Activated T-cell treated with anti-CD3 and anti-CD28 coated beads for 1 hour (primary cell): ENCODE measurements around the gene SEMA3A.
"Not testable (repeated sequence)": the region's sequence is repeated elsewhere in the genome, so short reads cannot be mapped to it uniquely, and the experiment has no call there.

Experiments used
- DNase-seq: peaks from one replicate; pipeline ENCODE4 v3.0.0-alpha.2; 2020; ENCODE audit warnings: low read depth

The SEMA3A gene

DNA sequence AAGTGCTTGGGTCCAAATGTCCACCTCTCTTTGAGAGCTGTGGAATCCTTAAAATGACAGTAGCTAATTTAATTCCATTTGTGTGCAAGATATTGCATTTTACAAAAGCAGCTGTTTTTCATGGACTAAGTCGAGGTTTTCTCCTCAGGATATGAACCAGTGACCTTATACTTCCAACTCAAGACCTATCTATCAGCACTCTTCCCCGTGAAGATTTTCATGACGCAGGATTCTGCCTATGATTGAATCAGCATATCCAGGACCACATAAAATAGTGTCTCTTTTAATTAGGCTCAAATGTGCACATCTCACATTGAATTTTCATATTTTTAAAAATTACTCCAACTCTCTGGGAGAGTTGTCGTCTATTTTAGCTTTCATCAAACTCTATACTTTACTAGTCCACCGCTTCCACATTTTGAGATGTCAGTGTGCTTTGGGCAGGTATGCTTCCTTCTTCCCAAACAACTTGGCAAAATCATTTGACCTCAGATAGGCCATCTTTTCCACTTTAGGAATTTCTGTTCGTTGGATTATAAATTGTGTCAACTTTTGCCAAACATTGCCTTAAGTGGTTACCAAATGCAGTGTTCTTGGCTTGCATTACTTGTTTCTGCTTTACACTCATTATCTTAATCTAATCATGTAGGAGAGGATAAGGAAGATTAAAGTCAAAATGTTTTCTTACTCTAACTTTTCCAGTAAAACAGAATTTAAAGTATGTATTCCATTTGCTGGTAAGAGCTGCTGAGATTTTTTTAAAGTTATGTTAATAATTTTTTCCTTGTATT lies 39.4 kb downstream of the SEMA3A start:
- DNase-seq, result no peak

DNA sequence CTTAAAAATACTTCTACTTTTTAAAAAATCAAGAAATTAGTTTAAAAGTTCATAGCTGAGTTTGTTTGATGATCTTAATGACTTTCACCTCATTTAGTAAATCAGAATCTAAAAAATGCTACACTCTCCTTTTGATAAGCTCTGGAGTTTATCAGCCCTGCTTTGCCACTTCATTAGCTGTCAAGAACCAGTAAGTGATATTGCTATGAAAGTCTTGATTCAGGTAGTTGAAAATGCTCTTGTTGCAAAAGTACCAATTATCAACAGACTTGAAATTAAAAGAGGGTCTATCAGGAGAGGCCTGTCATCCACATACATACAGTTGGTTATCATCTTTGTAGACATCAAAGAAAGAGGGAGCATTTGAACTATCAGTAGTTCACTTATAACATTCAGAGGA lies 41.6 kb downstream of the SEMA3A start:
- DNase-seq, result no peak

DNA sequence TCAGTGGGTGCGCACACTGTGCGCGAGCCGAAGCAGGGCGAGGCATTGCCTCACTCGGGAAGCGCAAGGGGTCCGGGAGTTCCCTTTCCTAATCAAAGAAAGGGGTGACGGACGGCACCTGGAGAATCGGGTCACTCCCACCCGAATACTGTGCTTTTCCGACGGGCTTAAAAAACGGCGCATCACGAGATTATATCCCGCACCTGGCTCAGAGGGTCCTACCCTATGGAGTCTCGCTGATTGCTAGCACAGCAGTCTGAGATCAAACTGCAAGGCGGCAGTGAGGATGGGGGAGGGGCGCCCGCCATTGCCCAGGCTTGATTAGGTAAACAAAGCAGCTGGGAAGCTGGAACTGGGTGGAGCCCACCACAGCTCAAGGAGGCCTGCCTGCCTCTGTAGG lies 44.2 kb downstream of the SEMA3A start:
- DNase-seq, result not testable (repeated sequence)

DNA sequence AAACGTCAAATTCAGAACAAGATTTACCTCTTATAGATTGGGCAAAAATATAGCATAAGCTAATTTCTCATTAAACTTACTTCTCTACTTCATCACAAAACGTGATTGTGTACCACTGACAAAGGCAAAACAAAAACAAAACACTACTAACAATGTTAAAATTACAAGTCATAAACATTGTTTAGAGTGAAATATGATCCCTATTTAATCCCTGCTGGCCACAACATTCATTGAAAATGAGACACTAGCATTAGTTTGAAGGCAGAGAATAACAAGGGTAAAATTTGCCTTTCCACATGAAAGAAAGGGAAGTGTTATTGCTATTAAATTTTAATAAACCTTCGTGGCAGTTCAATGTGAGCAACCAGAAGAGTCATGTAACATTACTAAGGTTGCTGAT lies 45.0 kb downstream of the SEMA3A start:
- no peak for DNase-seq

DNA sequence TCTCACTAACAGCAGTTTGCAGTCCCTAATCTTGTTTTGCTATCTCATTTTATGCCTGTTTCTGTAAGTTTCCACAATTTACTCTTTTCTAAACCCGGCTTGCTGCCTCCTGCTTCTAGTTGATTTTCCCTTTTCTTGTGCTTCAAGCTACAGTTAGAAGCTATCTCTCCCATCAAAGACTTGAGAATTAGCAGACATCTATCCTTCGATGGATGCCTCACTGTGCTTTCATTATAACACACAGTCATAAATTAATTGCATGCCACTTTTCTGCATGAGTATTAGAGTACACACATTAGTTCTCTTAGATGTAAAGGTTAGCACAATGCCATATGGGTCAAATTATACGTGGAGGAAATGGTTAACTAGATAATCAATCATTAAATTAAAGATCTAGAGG lies 48.7 kb downstream of the SEMA3A start:
- DNase-seq, result no peak

DNA sequence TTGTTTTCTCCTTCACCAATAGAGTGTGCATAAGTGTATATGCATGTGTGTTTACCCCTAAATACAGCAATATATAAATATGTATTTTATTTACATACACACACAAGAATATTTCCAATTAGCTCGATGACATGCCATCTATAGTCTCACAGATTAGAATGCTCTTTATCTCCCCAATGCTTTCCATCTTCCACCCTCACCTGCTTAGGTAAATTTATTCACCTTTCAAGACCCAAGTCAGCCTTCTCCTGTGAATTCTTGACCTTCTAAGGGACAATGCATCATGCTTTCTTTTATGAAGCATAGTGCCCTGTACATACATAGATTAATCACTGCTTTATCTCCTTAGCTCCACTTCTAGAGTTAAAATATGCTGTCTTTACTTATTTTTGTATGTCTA lies 49.7 kb downstream of the SEMA3A start:
- DNase-seq, result no peak

DNA sequence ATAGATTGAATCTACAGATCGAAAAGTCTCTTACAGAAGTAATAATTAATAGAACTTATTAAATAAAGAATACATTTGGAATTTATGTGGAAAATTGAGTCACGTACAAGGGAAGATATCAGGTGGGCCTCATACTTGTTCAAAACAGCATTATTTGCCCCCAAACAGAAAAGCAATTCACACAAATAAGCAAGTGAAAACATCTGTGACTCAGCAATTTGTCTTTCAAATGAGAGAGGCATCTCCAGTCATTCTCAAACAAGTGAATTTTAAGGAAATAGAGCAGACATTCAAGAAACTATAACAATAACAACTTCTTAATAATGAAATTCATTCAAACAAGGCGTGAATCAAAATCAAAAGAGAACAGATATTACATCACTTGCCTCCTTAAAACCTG lies 50.1 kb downstream of the SEMA3A start:
- DNase-seq, result no peak

DNA sequence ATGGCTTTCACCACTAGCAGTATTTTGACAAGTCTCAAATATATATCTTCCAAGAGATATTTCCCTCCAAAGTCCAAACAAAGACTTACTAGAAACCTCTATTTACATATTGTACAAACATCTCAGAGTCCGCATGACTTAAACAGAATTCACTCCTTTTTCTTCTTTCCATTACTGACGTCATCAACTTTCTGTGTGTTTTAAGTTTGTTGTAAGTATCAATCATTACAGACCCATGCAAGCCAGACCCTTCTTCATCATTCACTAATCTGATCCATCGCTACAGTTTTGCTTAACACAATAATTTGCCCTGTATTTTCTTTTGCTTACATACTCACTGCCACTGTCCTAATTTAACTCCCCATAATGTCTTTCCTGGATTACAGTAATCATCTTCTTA lies 51.9 kb downstream of the SEMA3A start:
- DNase-seq, result no peak

DNA sequence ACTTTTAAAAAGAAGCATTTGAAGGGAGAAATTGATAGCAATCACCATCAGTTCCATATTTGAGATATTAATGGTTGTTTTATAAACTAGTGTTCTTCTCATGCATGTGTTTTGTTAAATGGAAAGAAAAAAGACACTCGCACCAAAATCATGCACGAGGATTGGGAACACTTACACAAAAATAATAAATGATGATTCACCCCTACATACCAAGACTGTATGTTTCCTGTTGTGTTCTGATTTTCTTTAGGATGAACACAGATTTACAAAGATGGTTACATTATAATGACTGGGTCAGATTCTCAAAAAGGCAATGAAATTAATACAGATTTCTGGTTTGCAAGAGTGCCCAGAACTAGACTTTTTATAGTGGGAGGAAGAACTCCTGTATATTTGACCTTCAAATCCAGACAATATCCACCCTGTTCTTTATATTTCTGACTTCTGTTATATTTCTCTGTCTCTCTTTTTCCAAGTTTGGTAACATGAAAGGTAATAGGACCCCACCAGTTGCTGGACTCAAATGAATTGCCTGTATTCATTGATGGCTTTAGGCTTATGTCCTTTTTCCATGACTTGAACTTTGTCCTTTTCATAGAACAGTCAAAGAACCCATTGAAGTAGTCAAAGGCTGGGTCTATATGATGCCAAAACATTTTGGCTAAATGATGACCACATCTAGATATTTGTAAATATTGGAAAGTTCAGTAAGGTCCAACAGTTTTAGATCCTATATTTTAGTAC lies 54.4 kb downstream of the SEMA3A start:
- no peak for DNase-seq

DNA sequence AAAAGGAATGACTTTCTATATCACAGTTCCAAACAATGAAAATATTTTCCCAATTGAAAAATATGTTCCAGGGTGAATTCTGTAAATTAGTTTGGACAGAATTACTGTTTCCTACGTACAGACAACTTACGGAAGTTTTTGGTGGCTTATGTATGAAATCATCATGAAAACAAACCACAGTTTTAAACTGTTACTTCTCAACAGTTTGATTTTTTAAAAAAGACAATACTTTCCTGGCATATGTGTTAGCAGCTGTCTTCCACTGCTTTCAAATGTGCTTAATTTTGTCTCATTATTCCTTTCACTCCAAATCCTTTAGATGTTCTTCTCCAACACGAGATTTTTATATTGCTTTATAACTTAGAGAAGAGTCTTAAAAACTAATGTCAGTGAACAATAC lies 56.2 kb downstream of the SEMA3A start:
- no peak for DNase-seq

DNA sequence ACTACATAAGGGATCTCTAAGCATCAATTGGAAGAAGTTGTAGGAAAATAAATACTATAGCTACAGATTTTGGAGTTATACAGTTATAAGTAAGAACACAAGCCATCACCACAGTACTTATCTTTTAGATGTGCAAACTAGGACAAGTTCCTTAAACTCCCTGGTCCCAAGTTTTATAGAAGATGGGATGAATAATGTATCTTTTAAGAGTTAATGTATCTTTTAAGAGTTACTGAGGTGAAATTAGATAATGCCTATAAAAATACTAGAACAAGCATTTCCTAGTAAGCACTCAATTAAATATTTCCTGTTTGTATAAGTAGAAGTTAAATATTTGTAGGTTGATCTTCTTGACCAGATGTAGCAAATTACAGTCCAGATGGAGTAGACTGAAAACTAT lies 56.8 kb downstream of the SEMA3A start:
- no peak for DNase-seq

DNA sequence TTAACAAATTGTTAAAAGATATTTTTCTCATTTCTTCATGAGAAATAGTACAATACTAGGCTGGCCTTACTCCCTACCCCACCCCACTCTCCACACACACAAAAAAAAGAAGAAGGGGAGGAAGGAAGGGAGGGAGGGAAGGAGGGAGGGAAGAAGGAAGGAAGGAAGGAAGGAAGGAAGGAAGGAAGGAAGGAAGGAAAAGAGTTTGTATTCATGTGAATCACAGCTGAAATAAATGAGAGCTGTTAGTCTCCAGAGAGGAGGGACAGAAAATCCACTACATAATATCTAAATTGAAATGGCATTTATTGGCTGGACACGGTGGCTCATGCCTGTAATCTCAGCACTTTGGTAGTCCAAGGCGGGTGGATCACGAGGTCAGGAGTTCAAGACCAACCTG lies 57.8 kb downstream of the SEMA3A start:
- no peak for DNase-seq

DNA sequence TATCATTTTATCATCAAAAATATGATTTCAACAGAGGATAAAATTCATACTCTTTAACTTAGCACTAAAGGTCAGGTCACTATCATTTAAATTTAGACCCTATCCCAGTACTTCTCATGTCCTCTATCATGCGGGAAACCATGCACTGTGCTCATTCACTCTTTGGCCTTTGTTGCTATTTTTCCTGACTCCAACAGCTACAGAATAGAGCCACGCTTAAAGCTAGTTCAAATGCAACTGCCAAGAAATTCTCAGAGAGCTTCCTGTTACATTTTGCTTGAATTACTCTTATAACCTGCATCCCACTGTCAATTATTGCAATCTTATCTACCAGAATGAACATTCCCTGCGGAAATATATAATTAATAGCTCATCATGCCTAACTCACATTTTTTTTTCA lies 58.3 kb downstream of the SEMA3A start:
- no peak for DNase-seq

DNA sequence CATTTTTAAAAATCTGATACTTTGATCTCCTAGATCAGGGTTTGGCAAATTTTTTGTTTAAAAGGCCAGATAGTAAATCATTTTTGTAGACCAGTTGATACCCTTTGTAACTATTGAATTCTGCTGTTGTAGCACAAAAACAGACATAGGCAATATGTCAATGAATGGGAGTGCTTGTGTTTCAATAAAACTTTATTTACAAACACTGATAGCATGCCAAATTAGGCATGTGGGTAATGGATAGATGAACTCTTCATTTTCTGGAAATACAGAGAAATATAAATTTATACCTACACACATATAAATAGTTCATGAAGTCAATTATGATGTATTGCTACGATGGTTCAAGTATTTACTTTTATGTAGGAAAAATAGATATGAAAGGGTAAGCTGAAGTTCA lies 60.4 kb downstream of the SEMA3A start:
- DNase-seq, result no peak

DNA sequence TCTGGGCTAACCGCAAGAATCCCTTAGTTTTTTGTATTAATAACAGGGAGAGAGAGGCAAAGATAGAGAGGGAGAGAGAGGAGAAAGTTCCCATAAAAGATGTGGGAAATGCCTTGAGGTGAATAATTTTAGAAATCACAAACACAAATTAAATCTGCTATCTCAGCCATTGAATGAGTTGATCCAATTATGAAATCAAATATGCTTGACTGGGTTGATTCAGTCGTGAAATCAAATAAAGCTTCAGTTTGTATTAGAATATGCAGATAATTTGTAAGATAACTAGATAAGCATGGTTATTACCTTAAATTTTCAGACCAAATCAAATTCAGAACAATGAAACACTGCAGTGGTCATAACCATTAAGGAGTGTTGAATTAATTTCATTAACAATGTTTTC lies 68.9 kb downstream of the SEMA3A start:
- no peak for DNase-seq

DNA sequence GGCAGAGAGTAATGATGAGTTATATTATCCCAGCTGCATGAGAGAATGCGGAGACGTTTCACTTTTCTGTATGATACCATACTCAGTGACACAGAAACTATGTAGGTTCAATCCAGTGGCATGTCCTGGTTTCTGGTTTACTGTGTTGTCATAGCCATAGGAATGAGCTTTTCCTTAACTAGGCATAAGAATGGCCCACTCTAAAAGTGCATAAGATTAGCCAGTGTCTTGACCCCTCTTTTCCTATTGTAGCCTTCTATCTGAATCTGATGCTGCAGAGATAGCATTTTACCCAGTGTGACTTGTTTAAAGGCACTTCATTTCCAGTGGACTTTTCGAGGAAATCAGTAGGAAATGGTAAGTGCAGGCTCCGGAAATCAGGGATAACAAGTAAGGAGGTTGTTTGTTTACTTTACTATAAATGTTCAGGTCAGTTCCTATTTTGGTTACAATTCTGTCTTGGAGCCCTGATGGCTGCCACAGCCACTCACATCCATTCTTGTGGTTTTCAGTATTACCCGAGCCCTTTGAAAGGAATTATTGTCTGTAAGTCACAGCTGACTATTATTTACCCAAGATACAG lies 70.5 kb downstream of the SEMA3A start:
- no peak for DNase-seq

DNA sequence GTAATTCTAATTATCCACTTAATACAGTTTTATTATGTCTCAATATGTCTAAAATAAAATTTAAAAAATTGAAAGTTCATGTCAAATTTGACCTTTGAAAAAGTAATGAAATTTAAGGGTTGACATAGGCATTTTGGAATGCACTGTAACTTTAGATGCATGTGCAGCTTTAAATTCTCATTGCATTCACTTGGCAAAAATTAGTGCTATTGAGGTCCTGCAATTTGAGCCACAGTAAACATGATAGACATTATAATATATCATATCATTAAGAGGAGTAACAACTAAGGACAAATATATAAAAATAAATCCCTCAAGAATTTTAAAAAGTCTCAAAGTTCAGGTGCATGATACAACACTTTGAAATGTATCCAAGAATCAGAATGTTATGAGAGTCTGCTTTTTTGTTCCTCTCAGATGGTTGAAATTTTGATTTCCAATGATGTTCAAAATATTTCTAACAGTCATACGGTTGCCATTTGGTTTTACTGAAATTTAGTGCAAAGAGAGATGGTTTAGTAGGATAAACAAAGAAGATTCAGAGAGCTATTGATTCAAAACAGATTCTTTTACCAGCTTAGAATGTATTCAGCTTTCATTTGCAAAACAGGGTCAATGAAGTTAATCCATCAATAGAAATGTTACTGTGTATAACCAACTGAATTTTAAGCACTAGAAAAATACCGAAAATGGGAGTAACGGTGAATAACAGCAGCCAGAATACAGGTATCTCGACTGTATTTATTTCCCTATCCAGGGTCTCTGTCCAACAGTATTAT lies 71.8 kb downstream of the SEMA3A start:
- no peak for DNase-seq

DNA sequence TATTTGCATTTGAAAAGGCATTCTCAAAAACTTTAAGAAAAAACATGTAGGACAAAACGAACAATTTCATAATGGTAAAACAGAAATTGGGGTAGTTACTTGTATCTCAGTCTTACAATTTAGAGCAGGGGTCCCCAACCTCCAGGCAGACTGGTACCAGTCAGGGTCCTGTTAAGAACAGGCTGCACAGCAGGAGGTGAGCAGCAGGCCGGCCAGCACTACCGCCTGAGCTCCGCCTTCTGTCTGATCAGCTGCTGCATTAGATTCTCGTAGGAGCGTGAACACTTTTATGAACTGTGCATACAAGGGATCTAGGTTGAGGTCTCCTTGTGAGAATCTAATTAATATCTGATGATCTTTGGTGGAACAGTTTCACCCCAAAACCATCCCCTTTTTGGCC lies 77.3 kb downstream of the SEMA3A start:
- no peak for DNase-seq

DNA sequence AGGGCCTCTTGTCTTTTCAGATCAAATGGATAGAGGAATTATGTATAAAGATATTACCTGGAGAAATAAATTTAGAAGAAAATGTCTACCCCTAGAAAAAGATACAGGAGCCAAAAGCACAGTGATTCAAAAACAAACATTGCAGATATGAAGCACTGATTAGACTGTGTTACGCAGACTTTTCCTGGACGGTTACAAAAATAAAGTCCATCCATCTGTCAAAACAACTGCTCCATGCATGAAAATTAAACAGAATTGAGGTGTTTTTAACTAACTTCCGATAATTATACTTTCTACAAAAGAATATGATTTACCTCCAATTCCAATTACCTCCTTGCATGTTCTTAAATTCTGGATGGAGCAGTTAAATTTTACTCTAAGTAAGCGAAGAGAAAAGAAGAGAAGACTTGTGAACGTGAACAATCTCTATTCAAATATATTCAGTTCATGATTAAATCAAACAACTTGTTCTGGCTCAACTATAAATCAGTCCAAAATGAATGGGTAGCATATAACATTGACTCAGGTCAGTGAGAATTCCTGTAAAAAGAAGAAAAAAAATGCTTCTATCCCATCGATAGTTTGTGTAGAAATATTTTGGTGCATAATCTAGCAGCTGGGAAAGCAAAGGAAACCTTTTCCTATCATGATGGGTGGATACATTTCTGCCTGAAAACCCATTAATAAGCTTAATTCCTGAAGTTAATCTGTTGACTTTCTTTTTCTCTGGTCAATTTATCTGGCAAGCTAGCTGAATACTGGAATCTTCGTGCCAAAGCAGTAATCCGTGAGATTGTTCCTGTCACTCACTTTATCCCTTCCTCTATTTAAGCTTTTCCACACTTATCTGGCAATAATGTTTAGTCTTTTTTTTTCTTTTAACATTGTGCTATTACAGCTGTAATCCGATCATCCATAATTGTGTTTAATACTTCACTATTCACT lies 80.4 kb downstream of the SEMA3A start:
- no peak for DNase-seq

DNA sequence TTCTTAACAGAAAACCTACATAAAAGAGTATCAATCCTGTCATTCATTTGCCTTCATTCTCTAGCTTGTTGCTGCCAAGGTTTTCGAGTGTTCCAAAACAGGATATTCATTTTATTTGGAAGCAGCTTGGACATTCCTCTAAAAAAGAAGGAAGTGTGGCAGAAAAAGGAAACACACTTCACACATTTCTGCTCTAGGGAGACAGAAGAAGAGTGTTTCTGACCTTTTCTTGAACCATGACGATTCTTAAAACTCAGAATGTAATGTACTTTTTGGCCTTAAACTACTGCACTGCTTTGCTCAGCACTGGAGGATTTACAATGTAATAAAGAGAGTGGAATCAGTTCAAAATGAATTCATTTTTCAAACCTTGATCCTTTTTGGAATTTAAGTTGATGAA lies 81.3 kb downstream of the SEMA3A start:
- DNase-seq, result no peak

DNA sequence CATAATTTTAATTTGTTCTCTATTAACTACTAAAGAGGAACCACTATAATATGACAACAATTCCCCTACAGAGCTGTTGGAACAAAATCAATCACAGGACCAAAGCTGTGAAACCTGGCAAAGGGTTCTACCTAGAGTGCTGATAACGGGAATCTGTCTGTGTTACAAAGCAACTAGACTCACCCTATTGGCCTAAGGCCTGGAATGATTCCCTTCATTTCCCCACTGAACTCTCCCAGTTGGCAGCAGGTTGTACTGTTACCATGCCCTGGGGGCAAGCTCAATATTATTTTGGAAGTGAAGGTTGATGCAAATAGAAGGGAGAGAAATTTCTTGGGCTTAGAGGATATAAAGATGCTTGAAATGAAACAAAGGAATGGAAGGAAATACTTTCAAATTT lies 81.8 kb downstream of the SEMA3A start:
- DNase-seq, result no peak

DNA sequence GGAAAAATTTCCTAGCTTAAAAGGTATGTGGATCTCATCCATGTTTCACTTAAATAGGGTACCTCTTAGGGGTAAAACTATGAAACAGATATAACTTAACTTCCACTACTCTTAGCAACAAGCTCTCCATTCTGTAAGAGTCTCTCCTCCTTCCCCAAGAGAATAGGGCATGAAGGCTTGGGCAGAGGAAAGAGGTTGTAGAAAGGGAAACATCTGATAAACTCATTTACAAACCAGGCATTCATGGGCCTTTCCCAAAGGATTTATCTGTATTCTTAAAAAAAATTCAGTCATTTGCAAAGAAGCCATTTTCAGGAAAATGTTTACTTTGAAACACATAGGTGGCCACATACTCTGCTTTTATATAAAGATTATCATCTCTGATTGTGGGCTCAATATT lies 82.7 kb downstream of the SEMA3A start:
- no peak for DNase-seq
